Activated T-cell treated with anti-CD3 and anti-CD28 coated beads, Interleukin-2, amount 50 U/mL, for 48 hours (primary cell): ENCODE data around the gene RARS2.

ENCODE experiments used
- DNase-seq, 2 experiments: peaks; one replicate each; pipeline ENCODE4 v3.0.0-alpha.2; 2020

RARS2 gene

DNA sequence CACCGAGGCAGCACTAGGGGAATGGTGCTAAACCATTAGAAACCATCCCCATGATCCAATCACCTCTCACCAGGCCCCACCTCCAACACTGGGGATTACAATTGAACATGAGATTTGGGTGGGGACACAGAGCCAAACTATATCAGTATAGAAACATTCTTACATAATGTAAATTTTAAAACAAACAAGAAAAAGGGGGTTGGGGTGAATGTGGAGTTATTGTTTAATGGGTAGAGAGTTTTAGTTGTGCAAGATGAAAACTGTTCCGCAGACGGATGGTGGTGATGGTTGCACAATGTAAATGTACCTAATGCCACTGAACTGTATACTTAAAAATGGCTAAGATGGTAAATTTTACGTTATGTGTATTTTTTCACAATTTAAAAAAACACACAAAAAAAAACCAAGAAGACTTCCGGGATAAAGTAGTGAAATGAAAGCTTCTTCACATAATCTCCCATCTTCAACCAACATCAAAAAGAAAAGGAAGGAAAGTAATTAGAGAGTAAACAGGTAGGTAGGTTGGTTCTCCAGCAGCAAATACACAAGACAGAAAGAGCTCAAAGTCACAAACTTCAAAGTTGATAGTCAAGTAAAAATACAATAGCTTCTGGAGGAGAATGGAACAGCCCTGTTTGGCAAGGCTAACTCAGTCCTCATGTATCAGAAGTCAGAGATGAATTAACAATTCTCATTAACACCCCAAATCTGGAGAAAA is 16.3 kb downstream of the RARS2 start:
- no peak for DNase-seq

- DNase-seq: no peak
Measured at GRCh38 chr6:87572883-87573282, 16.9 kb downstream of the RARS2 start.

DNA sequence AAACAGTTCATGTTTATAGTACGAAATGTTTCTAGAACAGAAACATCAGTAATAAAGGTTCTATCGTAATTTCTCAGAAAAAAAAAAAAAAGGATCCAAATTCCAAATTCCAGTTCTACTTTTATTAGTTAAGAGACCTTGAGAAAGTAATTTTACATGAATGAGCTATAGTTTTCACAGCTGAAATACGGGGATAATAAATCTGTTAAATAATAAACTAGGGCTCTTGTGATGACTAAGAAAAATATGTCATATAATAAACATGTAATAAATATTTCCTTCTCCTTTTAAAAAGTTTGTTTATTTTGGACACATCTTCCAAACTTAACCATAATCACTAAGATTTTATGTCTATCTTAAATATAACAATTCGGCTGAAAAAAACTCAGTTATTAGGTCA is 17.8 kb downstream of the RARS2 start:
- no peak for DNase-seq

- no peak for DNase-seq
Measured at GRCh38 chr6:87561017-87561416, 28.8 kb downstream of the RARS2 start.

DNA sequence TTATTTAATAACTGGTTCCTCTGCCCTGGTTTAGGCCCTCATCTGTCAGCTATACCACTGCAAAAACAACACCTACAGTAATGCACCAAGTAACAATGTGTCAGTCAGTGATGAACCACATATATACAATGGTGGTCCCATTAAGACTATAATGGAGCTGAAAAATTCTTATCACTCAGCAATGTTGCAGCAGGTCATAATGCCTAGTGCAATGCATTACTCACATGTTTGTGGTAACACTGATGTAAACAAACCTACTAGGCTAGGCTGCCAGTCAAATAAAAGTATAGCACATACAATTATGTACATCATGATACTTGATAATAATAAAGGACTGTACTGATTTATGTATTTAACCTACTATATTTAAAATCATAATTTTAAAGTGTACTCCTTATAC is 31.3 kb downstream of the RARS2 start:
- DNase-seq: no peak

DNA sequence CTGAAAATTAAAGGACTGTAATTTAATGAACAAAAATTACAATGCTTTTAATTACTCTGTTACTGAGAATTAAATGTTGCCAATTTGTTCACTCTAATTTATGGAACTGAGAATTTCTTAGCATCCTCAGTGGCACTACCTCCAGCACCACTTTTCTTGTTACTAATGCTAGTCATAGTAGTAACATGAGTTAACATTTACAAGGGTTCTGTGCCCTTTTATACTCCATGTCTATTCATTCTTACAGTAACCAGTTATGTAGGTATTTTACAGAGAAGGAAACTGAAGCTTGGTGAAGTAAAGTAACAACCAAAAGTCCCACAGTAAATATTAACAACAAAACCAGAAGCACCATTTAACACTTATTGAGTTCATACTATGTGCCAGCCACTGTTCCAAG is 34.3 kb downstream of the RARS2 start:
- no peak for DNase-seq

- no peak for DNase-seq
Measured at GRCh38 chr6:87553159-87553765, 36.5 kb downstream of the RARS2 start.

- DNase-seq: no peak
Measured at GRCh38 chr6:87551799-87552198, 38.0 kb downstream of the RARS2 start.

DNA sequence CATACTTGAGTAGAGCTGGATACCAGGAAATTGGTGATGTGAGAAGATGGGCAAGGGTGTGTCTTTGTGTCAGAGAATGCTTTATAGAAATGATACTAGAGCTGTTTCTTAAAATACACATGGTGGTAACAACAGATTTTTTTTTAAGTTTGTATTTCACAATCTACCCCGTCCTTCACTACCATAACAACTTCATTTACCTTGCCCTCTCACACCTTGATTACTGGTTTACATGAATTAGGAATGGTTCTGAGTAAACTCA is 45.4 kb downstream of the RARS2 start:
- DNase-seq: no peak

GRCh38 chr6:87543696-87544473 is 45.9 kb downstream of the RARS2 start:
- DNase-seq: no peak

GRCh38 chr6:87541744-87542143 is 48.0 kb downstream of the RARS2 start:
- no peak for DNase-seq

GRCh38 chr6:87541041-87541440 is 48.7 kb downstream of the RARS2 start:
- no peak for DNase-seq

DNA sequence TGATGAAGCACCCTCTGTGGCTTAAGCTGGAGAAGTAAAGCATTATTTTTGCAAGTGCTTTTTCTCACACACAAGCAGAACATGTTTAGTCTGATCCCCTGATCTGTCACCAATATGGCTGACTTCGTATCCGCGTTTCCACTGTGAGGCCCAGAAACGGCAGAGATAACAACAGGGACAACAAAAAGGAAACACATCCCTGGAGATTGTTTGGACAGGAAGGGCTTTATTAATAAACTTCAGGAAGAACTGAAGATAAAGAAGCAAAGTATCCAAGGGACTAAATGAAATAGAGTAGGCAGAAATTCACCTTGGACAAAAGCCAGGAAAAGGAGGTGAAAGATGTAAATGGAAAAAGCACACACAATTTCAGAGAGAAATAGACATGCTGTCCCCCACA is 49.2 kb downstream of the RARS2 start:
- no peak for DNase-seq

GRCh38 chr6:87539554-87539953 is 50.2 kb downstream of the RARS2 start:
- DNase-seq: no peak

DNA sequence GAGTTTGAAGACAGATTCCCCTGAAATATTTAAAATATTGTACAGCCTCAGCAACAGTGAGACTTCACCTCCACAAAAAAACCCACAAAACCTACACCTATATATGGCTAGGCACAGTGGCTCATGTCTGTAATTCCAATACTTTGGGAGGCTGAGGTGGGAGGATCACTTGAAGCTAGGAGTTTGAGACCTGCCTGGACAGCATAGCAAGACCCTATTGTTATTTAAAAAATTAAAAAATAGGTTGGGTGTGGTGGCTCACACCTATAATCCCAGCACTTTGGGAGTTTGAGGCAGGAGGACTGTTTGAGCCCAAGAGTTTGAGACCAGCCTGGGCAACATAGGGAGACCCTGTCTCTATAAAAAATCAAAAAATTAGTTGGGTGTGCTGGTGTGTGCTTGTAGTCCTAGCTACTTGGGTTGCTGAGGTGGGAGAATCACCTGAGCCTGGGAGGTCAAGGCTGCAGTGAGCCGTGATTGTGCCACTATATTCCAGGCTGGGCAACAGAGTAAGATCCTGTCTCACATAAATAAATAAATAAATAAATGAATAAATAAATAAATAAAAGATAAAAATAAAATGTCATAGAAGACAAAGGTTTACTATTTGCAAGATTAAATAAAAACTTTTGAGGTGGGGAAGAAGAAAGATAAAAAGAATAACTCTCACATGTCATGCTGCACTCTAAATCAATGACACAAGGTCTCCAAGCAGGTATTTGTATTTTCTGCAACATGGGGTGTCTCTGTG is 51.1 kb downstream of the RARS2 start:
- DNase-seq: no peak

DNA sequence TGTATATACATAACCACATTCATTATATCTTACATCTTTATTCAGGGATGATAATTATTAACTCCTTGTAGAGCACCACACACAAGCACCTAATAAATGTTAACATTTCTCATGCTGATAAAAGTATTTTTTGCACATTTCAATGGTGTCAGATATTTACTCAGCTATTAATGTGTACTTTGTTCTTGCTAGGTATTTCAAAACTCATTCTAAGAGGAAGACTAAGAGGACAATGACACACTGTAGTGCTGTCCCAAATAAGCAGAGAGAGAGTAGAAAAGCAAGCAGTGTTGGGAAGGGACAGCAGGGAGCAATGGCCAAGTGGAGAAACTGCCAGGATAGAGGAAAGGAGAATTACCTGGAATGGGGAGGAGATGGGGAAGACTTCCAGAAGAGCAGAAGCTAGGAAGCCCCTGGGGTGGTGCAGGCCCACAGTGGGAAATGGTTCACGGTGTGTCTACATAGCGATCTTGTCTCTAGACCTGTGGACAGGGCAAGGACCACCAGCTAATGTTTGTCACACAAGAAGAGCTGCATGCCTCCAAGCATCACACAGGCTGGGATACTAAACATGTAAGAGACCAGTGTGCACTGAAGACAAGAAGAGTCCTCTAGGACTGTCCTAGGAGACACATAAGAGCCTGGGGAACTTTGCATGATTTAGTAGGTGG is 55.3 kb downstream of the RARS2 start:
- DNase-seq: no peak

DNA sequence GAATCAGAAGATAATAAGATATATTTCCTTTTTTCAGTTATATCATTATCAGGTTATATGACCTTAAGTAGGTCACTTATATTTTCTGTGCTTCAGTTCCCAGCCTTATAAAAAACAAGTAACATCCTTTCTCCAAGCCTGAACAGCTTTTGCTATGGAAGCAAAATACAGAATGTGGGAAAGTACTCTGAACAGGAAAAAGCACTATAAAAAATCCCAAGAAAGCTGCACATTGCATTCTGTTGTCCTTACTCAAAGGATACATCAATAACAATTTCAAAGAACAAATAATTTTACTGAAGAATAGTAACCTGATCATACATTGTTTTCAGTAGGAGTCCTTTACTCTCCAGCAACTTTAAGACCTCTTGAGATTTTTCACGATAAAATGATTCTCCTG is 60.6 kb downstream of the RARS2 start:
- no peak for DNase-seq

DNA sequence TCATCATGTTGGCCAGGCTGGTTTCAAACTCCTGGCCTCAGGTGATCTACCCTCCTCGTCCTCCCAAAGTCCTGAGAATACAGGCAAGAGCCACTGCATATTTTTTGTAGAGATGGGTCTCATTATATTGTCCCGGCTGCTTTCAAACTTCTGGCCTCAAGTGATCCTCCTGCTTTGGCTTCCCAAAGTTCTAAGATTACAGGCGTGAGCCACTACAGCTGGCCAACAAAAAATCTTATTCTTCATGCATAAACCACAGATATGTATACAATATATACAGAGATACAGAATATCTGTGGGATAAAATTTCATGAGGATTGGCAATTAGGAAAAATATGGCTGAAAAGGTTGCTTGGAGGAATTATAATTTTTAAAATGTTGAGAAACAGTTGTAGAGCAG is 67.1 kb downstream of the RARS2 start:
- no peak for DNase-seq

GRCh38 chr6:87518453-87518852 is 71.3 kb downstream of the RARS2 start:
- DNase-seq: no peak

GRCh38 chr6:87514831-87515230 is 75.0 kb downstream of the RARS2 start:
- no peak for DNase-seq

GRCh38 chr6:87504441-87504840 is 85.3 kb downstream of the RARS2 start:
- no peak for DNase-seq

GRCh38 chr6:87501809-87502572 is 87.8 kb downstream of the RARS2 start:
- no peak for DNase-seq
